Vagina (tissue), 2 donors: ENCODE results near the gene ABCA13.

Source experiments
- CTCF ChIP-seq, 3 experiments: fragments of 450-650 bp in 2 of 3; fragments of 200-600 bp in 1 of 3; sonication (generic) in 1 of 3; IDR thresholded peaks; one replicate each; pipeline ENCODE4 v1.5.1; 2017 to 2019; ENCODE audit warnings: antibody characterized with exemption in 3 of 3, mild to moderate bottlenecking in 2 of 3, moderate library complexity in 2 of 3
- POLR2A ChIP-seq, 2 donors: fragments of 450-650 bp; IDR thresholded peaks; one replicate each; pipeline ENCODE4 v1.6.1; 2017; ENCODE audit warnings: antibody characterized with exemption in 2 of 2, mild to moderate bottlenecking in 2 of 2, moderate library complexity in 2 of 2
- POLR2AphosphoS5 ChIP-seq, 2 donors: sonication (generic); formaldehyde crosslinking; IDR thresholded peaks; one replicate each; pipeline ENCODE4 v1.9.0; 2017; ENCODE audit warnings: antibody characterized with exemption in 2 of 2, mild to moderate bottlenecking in 2 of 2, low read depth in 1 of 2; ENCODE audit not compliant: insufficient read depth in 1 of 2

GRCh38 chr7:48225101-48225500 lies 53.8 kb downstream of the ABCA13 start:
- TF ChIP-seq POLR2AphosphoS5 (IDR thresholded peaks at IDR 0.05; ENCODE audit: insufficient read depth in 1 of 2, low read depth in 1 of 2) (no peak), CTCF (IDR thresholded peaks at IDR 0.05) (no peak), POLR2A (IDR thresholded peaks at IDR 0.05) (no peak)
